Astrocyte of the hippocampus (primary cell): ENCODE measurements around the gene KCNK6.

Experiments
- DNase-seq: peaks from one replicate; pipeline ENCODE4 v3.0.0; 2011; ENCODE audit warnings: low read depth, low spot score

The KCNK6 gene

GRCh38 chr19:38319421-38320258, at the start of gene KCNK6:
KCNK6 (plus strand) TSS chr19:38319845; CDS start chr19:38319951, 106 bp downstream.
- peak; percentile 60 for DNase-seq

DNA sequence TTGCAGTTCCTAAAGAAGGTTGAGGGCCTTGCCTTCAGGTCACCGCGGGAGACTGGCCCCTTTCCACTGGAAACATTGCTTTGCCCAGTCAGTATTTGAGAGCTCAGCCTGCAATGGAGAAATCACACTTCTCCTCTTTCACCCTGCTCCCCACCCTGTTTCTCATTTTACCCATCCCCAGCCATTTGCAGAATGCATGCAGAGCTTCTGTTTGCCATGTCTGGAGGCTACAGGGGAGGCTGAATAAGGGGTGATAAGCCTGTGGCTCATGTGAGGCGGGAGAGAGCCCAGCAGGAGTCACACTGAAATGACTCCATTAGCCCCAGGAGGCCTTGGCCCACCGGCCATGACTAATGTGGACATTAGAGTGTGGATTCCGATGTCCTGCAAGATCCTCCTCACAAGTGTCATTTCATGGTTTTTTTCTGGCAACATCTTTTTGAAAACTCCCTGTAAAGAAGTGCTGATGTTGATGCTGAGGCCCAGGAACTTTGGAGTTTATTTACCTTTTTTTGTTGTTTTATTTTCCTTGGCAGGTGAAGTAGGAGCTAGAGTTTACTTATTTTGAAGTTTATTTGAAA, 49.0 kb upstream of the KCNK6 start:
- no peak for DNase-seq

DNA sequence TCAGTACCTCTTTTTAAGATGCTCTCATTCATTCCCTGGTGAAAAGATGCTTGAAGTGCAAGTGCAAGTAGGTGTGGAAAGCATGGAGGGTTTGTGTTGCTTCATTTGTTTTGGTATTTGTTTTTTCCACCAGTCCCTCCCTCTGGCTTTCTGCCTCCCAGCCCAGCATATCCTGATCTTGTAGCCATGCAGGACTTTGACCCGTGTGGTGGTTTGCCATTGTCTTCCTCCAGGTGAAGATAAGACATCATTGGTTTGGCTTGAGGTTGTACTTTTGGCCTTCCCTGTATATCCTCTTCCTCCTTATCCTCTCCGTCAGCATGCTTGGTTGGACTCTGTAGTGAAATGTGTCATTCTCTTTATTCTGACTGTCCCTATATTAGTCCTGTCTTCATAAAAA, 46.1 kb upstream of the KCNK6 start:
- no peak for DNase-seq

GRCh38 chr19:38274739-38275138, 44.9 kb upstream of the KCNK6 start:
- DNase-seq, result no peak

- no peak for DNase-seq
Observed at GRCh38 chr19:38276942-38277517, 42.6 kb upstream of the KCNK6 start.

DNA sequence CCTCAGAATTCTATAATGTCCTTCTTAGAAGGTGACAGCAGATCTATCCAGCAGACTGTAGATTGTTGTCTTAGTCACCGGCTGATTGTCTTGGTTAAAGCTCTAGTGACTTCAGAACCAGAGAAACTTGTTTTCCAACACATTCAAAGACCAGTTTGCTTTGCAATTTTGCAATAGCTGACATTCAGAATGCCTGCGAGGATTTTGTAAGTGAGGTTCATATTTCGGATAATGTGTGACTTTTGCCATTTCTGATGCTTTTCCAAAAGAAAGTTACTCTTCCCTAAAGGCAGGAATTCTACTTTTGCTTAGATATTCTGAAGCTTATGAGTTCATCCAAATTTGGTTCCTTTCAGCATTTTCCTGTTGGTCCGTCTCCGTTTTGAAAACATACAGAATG, 42.1 kb upstream of the KCNK6 start:
- DNase-seq, result no peak

DNA sequence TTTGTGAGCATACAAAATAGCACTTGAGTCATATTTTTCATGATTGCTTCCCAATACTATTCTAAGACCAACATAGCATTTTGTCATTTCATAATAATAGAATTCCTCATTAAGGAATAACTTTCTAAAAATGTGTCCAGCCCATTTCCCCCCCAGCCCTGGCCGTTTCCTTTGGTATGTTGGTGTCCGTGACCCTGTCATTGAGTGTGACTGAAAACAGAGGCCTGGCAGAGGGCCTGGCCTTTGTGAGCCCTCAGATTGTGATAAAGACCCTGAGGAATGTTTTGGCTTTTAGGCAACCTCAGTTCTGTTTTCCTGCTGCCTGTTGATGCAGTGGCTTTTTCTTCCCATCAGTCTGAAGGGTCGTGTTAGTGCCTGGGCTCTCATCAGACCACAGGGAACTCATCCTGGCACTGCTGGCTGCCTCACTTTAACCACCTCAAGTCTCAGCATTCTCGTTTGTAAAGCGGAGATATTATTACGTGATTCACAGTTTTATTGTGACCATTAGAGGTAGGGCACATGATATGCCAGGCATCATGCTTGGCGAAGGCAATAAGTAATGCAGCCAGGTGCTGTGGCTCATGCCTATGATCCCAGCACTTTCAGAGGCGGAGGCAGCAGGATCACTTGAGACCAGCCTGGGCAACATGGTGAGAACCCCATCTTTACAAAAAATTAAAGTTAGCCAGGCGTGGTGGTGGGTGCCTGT, 41.5 kb upstream of the KCNK6 start:
- DNase-seq, result peak; percentile 73

- no peak for DNase-seq
Observed at GRCh38 chr19:38278751-38279150, 40.9 kb upstream of the KCNK6 start.

GRCh38 chr19:38280030-38280921, 39.4 kb upstream of the KCNK6 start:
- DNase-seq, result no peak

- DNase-seq, result no peak
Observed at GRCh38 chr19:38281811-38282566, 37.7 kb upstream of the KCNK6 start.

GRCh38 chr19:38283271-38283670, 36.4 kb upstream of the KCNK6 start:
- no peak for DNase-seq

- DNase-seq, result no peak
Observed at GRCh38 chr19:38284422-38284821, 35.2 kb upstream of the KCNK6 start.

- DNase-seq, result no peak
Observed at GRCh38 chr19:38285567-38285966, 34.1 kb upstream of the KCNK6 start.

DNA sequence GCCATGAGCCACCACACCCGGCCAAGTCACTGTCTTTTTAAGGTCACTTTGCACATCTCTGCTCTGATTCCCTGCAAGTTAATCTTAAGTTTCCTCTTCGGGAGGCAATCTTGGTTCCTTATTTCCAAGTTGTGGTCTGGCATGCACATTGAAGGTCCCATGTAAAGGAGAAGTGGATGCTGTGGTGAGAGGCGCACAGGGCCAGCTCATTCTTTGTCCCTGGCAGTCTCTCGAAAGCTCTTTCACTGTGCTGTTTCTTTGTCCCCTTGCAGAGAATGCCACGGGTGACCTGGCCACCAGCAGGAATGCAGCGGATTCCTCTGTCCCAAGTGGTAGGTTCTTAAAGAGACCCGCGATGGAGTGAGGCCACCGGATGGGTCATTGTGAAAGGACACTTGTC, 32.0 kb upstream of the KCNK6 start:
- peak; percentile 56 for DNase-seq

DNA sequence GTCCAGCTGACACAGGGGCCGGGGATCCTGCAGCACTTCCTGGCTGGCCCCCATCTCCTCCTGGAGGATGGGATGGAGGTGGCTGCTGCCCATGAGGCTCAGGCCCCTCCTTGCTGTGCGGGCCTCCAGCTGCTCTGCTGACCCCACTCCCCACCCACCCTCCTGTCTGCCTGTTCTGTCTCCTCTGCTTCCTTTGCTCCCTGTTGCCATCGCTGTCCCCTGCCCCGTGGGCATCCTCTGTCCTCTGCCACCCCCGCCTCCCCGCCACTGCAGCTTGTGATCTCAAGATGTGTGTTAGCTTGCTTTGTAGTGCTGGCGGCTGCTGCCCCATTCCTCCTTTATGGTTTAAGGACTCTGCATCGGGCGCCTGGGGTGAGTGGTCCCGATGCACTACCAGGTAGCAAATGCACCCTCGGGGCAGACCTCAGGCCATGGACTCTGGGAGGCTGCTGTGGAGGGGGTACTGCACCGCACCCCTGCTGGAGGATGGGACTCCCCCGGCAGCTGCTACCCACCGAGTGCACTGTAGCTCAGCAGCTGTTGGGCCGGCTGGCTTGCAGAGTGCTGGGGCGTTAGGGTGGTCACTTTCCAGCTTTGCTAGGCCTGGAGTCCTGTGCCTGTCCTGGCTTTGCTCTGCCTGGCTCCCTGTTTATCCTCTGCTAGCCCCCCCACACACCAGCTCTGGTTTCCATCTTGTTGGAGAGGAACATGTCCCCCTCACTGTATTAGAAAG, 31.4 kb upstream of the KCNK6 start:
- DNase-seq, result no peak

DNA sequence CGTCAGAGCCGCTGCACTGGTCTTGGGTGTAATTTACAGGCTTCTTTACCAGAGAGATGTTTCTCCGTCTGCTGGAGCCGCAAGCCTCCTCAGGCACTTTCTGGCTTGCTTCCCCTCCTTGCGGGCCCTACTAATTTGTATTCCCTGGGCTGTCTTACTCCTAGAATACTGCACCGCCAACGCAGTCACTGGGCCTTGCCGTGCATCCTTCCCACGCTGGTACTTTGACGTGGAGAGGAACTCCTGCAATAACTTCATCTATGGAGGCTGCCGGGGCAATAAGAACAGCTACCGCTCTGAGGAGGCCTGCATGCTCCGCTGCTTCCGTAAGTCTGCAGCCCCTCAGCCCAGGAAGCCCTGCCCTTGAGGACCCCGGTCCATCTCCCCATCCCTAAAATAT, 29.7 kb upstream of the KCNK6 start:
- no peak for DNase-seq

- DNase-seq, result peak; percentile 78
Observed at GRCh38 chr19:38290631-38291147, 29.0 kb upstream of the KCNK6 start.

DNA sequence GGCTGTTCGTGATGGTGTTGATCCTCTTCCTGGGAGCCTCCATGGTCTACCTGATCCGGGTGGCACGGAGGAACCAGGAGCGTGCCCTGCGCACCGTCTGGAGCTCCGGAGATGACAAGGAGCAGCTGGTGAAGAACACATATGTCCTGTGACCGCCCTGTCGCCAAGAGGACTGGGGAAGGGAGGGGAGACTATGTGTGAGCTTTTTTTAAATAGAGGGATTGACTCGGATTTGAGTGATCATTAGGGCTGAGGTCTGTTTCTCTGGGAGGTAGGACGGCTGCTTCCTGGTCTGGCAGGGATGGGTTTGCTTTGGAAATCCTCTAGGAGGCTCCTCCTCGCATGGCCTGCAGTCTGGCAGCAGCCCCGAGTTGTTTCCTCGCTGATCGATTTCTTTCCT, 27.8 kb upstream of the KCNK6 start:
- DNase-seq, result no peak

DNA sequence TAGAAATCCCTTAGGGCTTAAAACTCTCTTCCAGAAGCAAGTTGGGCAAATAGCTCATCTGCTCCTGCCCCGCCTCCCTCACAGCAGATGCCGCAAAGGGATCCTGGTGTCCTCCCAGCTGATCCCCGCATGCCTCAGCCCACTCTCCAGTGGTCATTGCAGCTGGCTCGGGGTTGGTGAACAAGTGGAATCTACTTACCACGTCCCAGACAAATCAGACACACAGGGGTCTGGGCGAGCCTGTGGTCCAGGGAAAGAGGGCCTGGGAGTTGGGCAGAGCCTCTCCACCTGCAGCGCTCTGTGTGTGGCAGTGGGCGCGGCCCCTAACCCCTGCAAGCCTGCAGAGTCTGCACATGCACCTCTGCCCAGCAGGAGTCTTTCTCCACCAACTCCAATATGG, 26.4 kb upstream of the KCNK6 start:
- DNase-seq, result no peak

DNA sequence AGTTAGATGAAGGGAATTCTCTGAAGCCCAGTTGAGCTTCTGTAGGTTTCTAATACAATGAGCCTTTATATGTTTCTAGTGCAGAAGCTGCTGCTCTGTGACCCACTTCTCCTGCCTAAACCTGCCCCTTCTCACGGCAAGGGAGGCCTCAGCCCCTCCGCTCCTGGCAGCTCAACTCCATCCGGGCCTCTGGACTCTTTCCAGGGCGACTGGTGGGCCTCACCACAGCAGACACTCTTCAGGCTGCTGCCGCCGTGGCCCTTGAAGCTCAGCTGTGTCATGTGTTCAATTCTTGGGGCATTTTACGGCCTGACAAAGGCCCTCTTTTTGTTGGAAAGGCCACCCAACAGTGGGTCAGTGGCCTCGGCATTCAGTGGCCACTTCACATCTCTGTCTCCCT, 25.6 kb upstream of the KCNK6 start:
- DNase-seq, result no peak
